ENCODE data around the gene APOL4. TPM values are rescaled to one million over a fixed set of nuclear protein-coding genes. Genes with fewer than 3 reads are reported as not detected.
"Not testable (repeated sequence)": the region's sequence is repeated elsewhere in the genome, so short reads cannot be mapped to it uniquely, and the experiment has no call there.

APOL4 gene
- total RNA-seq, 1 donor from 2014 or later = 15.0 TPM

DNA sequence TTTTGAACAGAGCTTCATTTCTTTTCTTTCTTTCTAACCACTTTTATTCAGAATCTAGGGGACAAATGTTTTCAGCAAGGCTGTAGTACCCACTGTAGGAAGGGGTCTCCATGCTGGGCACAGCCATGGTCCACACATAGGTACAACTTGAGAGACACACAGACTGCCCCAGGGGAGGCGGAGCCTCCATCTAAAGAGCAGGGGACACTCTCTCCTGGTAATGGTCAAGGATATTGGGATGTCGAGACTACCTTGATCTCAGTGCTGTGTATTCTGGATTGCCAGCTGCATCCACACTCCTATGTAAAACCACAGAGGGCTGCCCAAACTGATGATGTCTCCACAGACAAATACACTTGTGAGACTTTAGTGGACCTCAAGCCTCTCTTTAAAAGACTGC, 38.1 kb downstream of the APOL4 start:
- DNase-seq (ENCODE audit: low spot score in 2 of 2, unreplicated experiment in 2 of 2) = no peak
- H3K27ac Mint-ChIP-seq = no peak overlapping the region
- no peak for TF ChIP-seq CTCF (IDR thresholded peaks at IDR 0.05; ENCODE audit: unreplicated experiment)
- H3K4me1 Mint-ChIP-seq = peaks cover 2% of the 10 kb centered on the region
- H3K9me3 Mint-ChIP-seq = peaks cover 1% of the 10 kb centered on the region
- H3K27me3 Mint-ChIP-seq (ENCODE audit: low read depth) = no peaks in the 10 kb centered on the region
- no peak overlapping the region for H3K4me3 Mint-ChIP-seq
- no peaks in the 10 kb centered on the region for H3K36me3 Mint-ChIP-seq

DNA sequence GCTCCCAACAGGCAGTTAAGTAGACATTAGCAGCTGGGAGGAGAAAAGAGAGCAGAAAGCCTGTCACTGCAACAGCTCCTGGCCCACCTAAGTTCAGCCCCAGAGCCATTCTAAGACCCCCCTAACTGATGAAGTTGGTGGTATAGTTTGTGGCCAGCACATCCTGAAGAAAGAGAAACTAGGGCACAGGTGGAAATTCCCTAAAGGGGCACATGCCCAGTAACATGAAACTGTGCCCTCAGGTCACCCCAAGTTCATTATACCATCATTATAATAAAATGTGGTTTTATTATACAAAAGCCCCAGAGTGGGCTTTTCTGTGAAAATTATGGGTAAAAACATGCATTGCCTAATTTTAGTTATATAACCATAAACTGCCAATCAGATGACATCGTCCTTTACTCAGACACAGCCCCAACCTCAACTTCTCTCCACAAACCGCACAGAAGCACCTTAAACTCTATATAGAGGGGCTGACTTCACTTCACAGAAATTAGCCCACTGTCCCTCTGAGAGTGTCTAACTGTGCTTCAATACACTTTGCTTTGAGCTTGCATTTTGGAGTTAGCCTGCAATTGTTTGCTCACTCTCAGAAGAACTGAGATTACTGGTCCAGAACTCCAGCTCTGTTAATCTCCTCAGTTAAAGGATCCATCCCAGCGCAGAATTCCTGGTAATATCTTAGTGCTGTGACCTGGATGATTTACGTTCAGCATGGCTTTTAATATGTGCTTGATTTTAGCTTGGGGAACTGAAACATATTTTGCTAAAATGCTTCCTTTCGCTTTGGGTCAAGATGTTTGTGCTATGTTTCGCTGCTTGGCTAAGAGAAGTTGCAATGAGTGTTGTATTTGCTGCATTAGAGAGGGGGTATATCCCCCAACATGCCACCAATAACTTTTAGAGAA, 39.2 kb downstream of the APOL4 start:
- Mint-ChIP-seq H3K9me3 (no peaks in the 10 kb centered on the region), H3K4me1 (peaks cover 2% of the 10 kb centered on the region), H3K4me3 (no peak overlapping the region), H3K27ac (no peak overlapping the region), H3K27me3 (ENCODE audit: low read depth) (no peaks in the 10 kb centered on the region), H3K36me3 (no peaks in the 10 kb centered on the region)
- no peak for TF ChIP-seq CTCF (IDR thresholded peaks at IDR 0.05; ENCODE audit: unreplicated experiment)
- DNase-seq (ENCODE audit: low spot score in 2 of 2, unreplicated experiment in 2 of 2) = no peak

DNA sequence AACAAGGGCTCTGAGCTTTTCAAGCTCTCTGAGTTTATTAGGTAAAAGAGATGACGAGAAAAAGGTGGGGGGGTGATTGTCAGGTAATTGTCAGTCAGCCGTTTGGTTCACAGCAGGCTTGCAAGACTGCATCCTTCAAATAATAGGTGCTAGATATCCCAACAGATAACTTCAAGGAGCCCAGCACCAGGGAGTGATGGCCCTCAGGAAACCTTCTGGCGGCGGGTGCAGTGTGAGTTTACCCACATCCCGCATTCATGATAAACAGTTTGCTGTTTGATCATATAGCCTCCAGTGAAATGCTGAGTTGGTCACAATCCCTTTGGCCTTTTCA, 39.8 kb downstream of the APOL4 start:
- H3K4me1 Mint-ChIP-seq; H3K27ac Mint-ChIP-seq; H3K4me3 Mint-ChIP-seq; H3K36me3 Mint-ChIP-seq; H3K27me3 Mint-ChIP-seq (ENCODE audit: low read depth); H3K9me3 Mint-ChIP-seq; DNase-seq (ENCODE audit: low spot score in 2 of 2, unreplicated experiment in 2 of 2): not testable (repeated sequence)

- H3K36me3 Mint-ChIP-seq = no peaks in the 10 kb centered on the region
- peaks cover 19% of the 10 kb centered on the region for H3K4me1 Mint-ChIP-seq
- no peak for TF ChIP-seq CTCF (IDR thresholded peaks at IDR 0.05; ENCODE audit: unreplicated experiment)
- DNase-seq (ENCODE audit: low spot score in 2 of 2, unreplicated experiment in 2 of 2) = no peak
- no peaks in the 10 kb centered on the region for H3K9me3 Mint-ChIP-seq
- H3K27me3 Mint-ChIP-seq (ENCODE audit: low read depth) = no peaks in the 10 kb centered on the region
- no peak within 1 kb of the TSS for H3K4me3 Mint-ChIP-seq
- no peak within 1 kb of the TSS for H3K27ac Mint-ChIP-seq
Observed at GRCh38 chr22:36160499-36160942, 41.1 kb downstream of the APOL4 start, which contains the start of gene APOL3. Gene APOL3 (minus strand): TSS chr22:36160755. CDS start chr22:36149055, 11,700 bp downstream.

GRCh38 chr22:36156515-36157419, 44.8 kb downstream of the APOL4 start:
- Mint-ChIP-seq H3K4me1 (peaks cover 37% of the 10 kb centered on the region), H3K27ac (peak overlapping the region; percentile 95), H3K4me3 (peak overlapping the region; percentile 22), H3K9me3 (peaks cover 7% of the 10 kb centered on the region), H3K36me3 (peaks cover 5% of the 10 kb centered on the region), H3K27me3 (ENCODE audit: low read depth) (no peaks in the 10 kb centered on the region)
- TF ChIP-seq CTCF (IDR thresholded peaks at IDR 0.05; ENCODE audit: unreplicated experiment) = no peak
- DNase-seq (ENCODE audit: low spot score in 2 of 2, unreplicated experiment in 2 of 2) = peak in 1 of 2 experiments; percentile 45

Data from mesothelial cell of epicardium (in vitro differentiated cells).